WI38 (cell line): Measurements from ENCODE around the gene PLPP1.

Experiments used
- H3K4me3 ChIP-seq: 2 replicates; pipeline ENCODE4 v1.5.1; 2011; ENCODE audit warnings: low read depth, mild to moderate bottlenecking, control low read depth, low read length
- TF ChIP-seq, protein P1 (sequence below): IDR thresholded peaks from 2 replicates; pipeline ENCODE4 v1.5.1; 2012; ENCODE audit warnings: low read depth, mild to moderate bottlenecking, control low read depth, low read length

Gene PLPP1

DNA sequence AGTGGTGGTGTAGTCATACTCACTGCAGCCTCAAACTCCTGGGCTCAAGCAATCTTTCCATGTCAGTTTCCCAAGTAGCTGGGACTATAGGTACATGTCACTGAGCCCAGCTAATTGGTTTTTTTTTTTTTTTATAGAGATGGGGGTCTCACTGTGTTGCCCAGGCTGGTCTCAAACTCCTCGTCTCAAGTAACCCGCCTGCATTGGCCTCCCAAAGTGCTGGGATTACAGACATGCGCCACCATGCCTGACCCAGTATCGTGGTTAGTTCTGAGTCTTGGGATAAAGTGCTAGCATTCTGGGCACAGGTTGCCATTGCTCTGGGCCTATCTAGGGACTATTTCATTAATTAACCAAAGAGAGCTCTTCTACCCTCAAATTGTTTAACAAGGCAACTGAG, 108.3 kb downstream of the PLPP1 start:
- TF ChIP-seq, protein P1, sequence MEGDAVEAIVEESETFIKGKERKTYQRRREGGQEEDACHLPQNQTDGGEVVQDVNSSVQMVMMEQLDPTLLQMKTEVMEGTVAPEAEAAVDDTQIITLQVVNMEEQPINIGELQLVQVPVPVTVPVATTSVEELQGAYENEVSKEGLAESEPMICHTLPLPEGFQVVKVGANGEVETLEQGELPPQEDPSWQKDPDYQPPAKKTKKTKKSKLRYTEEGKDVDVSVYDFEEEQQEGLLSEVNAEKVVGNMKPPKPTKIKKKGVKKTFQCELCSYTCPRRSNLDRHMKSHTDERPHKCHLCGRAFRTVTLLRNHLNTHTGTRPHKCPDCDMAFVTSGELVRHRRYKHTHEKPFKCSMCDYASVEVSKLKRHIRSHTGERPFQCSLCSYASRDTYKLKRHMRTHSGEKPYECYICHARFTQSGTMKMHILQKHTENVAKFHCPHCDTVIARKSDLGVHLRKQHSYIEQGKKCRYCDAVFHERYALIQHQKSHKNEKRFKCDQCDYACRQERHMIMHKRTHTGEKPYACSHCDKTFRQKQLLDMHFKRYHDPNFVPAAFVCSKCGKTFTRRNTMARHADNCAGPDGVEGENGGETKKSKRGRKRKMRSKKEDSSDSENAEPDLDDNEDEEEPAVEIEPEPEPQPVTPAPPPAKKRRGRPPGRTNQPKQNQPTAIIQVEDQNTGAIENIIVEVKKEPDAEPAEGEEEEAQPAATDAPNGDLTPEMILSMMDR: no peak
- no peak overlapping the region for H3K4me3 ChIP-seq

DNA sequence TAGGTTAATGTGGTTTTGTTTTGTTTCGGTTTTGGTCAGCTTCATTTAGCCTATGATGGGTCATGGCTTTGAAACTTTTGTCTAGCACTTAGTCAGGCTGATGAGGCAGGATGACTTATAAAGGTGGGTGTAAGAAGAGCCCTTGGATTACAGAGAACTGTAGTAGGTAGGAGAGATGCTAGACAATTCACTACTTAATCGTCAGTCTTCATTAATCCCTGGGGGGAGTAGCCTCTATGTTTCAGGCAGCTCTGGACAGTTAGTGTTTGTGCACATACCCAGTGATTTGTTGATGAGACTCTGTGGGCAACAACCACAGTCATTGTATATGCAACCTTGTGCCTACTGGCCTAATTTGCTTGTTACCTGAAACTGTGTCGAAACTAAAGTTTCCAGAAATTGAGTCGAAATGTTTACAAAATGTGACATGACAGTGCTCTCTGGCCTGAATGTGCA, 113.7 kb downstream of the PLPP1 start:
- TF ChIP-seq, protein P1: no peak
- H3K4me3 ChIP-seq: no peak overlapping the region

DNA sequence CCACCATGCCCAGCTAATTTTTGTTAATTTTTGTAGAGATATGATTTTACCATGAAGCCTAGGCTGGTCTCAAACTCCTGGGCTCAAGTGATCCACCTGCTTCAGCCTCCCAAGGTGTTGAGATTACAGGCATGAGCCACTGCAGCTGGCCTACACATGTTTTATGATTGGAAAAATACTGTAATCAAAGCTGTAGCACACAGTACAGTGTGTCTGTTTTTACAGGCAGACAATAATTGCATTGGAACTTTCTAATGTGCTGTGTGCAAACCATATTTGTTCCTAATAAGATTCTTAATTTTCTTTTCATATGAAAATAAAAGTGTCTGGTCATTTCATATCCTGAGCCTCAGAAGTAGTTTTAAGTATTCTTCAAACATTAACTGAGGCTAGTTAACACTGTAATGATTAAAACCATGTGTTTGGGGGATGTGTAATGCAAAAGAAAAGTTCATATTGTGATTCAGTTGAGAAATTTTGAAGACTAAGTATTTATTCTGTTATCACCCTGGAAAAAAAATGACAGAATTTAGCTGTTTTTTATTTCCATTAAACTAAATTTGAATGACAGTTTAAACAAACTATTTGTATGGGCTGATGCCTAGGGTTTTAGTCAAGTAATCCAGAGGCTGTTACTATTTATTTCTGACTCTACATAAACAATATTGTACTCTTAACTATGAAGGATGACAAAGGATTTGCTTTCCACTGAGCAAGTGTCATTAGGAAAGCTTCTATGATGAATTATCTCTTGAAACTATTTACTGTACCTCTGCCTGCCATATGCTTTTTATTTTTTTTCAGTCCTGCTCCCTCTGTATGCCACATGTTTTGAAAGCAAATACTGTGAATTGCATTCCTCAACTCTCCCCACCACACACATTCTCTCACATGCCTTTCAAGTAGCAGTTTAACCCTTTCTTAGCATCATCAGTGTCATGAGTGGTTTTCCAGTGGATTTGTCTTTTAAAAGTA, 115.5 kb downstream of the PLPP1 start:
- TF ChIP-seq, protein P1: no peak

DNA sequence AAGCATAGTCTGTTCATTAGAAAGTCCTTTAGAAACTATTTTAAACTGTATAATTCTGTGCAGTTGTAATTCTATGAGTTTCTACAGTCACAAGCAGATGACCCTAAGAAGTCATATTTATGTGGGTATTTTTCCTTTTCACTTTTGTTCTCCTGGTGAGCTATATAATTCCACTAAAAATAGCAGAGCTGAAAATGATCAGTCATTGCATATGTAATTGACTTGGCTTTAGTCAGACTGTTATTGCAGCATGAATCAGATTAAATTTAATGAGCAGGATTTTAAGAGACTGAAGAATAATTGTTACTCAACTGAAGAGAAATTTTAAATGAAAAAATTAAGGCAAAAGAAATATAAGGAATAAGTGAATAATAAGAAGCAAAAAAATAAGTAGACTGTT, 118.5 kb downstream of the PLPP1 start:
- TF ChIP-seq, protein P1: no peak
- H3K4me3 ChIP-seq: no peak overlapping the region

More for the DNA sequence above, 115.5 kb downstream of the PLPP1 start:
- H3K4me3 ChIP-seq: no peak overlapping the region

DNA sequence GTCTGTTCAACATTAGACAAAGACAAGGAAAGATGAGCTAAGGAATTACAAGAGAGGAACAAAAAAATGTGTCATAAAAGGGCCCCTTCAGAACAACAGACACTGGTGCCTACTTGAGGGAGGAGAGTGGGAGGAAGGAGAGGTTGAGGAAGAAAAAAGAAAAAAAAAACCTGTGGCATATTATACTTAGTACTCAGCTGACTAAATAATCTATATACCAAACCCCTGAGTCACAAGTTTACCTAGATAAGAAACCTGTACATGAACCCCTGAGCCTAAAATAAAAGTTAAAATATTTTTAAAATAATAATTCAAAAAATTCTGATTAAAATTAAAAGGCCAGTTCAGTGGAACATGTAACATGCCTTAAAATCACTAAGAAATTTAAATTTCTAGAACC, 119.7 kb downstream of the PLPP1 start:
- TF ChIP-seq, protein P1: no peak
- H3K4me3 ChIP-seq: no peak overlapping the region

DNA sequence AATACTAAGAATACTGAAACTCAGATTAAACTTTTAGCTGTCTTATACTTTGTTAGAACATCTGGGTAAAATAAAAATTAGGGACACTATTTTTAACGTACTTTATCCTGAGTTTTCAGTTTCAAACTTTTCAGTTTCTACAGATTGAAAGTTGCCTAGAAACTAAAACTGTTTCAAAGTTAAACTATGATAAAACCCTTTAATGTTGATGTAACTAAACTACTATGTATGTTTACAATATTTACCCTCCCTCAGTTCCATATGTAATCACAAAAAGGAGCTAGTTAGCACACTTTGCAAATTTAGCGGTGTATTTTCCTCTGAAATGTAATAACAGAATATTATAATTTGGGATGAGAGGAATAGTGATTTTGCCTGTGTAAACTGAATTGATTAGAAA, 121.1 kb downstream of the PLPP1 start:
- TF ChIP-seq, protein P1: no peak
- no peak overlapping the region for H3K4me3 ChIP-seq

DNA sequence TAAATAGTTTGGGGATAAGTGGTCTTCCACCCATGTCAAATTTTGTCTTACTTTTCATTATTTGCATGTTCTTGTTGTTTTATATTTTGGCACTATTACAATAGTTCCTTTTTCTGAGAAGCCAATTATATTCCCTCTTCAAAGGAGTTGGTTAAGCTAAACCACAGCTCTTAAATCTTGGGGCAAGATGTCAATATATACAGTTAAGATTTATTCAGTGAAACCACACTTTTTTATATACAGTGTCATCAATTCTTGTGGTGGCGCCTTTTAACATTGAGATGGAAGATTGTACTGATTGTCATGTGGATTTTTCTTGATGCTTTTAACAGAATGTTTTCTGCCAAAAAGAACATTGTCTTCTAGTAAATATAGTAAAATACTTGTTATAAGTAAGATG, 122.9 kb downstream of the PLPP1 start:
- H3K4me3 ChIP-seq: no peak overlapping the region
- TF ChIP-seq, protein P1: no peak
